GM21367 (cell line): ENCODE data around the gene LUZP4.
"Not testable (repeated sequence)": the region's sequence is repeated elsewhere in the genome, so short reads cannot be mapped to it uniquely, and the experiment has no call there.

ENCODE experiments used
- ATAC-seq: cut with Tn5 transposase; IDR thresholded peaks from one replicate; pipeline ENCODE4 v1.9.1; 2021; ENCODE audit not compliant: unreplicated experiment

Gene LUZP4, protein sequence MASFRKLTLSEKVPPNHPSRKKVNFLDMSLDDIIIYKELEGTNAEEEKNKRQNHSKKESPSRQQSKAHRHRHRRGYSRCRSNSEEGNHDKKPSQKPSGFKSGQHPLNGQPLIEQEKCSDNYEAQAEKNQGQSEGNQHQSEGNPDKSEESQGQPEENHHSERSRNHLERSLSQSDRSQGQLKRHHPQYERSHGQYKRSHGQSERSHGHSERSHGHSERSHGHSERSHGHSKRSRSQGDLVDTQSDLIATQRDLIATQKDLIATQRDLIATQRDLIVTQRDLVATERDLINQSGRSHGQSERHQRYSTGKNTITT

GRCh38 chrX:115289465-115289864 is at the start of gene LUZP4:
Gene LUZP4 (plus strand): TSS chrX:115289715. CDS start chrX:115289760, 45 bp downstream.
- no peak for ATAC-seq

DNA sequence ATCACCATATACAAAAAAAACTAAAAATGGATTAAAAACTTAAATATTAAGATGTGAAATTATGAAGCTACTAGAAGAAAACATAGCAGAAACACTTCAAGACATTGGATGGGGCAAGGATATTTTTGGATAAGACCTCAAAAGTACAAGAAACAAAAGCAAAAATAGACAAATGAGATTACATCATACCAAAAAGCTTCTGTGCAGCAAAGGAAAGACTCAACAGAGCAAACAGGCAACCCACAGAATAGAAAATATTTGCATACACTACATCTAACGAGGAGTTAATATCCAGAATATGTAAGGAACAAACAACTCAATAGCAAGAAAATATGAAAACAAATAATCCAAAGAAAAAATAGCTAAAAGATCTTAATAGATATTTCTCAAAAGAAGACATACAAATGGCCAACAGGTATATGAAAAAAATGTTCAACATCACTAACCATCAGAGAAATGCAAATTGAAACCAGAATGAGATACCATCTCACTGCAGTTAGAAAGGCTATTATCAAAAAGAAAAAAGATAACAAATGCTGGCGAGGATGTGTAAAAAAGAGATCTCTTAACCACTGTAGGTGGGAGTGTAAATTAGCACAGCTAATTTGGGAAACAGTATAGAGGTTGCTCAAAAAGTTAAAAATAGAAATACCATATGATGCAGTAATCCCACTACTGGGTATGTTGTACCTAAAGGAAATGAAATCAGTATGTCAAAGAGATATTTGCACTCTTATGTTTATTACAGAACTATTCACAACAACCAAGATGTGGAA is 37.9 kb upstream of the LUZP4 start:
- ATAC-seq: no peak

- ATAC-seq: no peak
Observed at GRCh38 chrX:115255003-115255402, 34.5 kb upstream of the LUZP4 start.

DNA sequence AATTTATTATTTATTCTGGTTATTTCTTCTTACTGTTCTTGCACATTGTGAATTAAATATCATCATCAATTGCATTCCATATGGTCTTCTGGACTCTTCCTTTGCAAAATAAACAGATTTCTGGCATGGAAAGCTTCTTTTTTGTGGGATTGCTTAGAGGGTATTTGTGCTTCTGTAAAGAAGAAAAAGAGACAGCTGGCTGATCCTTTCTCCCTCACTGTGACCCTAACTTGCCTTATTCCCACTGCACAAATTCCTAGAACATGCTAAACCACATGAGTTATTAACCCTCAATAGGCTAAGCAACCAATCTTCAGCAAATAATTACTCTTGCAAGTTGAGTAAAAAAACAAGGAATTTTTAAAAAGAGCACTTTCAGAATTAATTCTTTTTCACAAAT is 31.8 kb upstream of the LUZP4 start:
- ATAC-seq: no peak

DNA sequence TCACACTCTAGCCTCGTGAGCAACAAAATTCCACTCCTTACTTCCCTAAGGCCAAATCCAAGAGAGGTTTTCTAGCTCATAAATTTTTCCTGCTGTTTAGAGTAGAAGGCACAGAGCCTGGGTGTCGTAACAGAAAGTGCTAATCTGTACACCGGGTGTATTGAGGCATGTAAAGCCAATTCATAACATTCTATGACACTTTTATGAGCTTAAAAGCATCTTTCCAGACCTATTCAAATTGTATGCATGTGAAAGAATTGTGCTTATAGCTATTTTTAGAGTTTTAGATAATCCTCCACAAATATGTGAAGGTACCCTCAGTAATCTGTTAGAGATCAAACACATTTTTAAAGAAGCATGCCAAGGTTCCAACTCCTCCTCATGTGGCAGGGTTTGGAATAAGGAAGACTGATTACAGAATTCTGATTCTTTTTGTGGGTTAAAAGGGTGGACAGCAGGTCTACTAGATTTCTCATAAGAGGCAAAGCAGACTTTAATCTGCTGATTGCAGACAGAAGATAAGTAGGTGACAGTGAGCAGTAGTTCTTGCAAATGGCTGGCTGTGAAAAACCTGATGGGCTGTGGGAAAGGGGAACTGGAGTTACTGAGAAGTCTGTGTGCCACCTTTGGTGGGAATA is 30.2 kb upstream of the LUZP4 start:
- no peak for ATAC-seq

DNA sequence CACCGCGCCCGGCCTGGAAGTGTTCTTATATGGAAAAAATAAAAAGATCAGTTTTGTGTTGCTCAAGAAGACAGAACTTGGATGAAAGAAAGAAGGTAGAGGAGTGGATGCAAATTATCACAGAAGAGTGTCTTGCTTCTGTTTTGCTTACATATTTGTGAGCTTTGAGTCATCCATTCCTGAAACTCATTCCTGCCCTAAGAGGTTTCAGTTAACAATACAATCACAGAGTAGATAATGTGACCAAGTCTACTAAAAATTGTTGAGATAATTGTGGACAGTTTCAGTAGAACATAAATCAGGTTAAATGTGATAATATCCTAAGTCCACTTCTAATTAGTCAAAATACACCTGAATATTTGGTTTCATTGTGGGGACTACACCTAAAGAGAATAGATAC is 29.2 kb upstream of the LUZP4 start:
- no peak for ATAC-seq

DNA sequence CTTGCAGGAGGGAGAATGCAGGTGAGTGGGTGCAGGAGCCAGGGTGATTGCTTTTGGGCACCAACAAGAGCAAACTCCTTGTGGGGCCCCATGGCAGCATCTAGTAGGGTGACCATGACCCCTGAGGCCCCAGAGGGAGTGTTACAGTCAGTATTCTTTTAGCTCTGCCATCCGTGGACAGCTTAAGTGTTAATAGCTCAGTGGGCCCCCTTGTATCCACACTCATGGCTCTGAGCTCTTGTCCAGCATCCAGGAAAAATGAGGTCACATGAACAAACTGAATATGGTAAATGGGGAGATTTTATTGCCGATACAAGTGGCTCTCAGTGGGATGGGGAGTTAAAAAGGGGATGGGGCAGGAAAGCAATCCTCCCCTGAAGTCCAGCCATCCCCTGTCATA is 28.4 kb upstream of the LUZP4 start:
- ATAC-seq: no peak

- ATAC-seq: no peak
Observed at GRCh38 chrX:115264009-115264408, 25.5 kb upstream of the LUZP4 start.

DNA sequence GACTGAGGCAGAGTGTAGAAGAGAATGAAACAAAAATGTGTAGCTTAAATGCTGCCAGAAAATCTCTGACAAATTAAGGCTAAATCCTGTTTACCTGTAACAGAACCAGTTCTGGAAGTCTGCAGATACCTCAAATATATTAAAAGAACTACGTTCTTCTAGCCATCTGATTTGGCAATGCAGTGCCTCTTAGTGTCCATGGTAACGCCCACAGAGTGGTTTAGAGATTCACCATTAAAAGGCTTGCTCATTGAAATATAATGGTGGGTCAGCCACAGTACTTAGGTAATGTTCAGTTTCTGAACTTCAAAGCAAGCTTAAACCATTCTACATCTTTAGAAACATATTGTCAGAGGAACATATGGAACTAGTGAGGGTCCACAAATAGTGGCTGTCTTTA is 23.2 kb upstream of the LUZP4 start:
- ATAC-seq: no peak

DNA sequence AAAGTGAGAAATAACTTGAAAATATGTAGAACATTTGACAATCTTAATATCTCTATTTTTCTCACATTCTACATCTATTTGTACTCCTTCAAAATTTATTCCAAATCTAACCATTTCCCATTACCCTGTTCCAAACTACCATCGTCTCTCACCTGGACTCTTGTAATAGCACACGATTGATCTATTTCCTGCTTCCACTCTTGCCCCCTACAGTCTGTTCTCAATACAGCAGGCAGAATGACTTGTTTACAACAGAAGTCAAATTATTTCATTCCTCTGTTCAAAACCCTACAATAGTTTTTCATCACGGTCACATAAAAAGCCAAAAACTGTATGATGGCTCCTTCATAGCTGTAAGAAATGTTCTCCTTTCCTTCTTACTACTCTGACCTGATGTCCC is 21.1 kb upstream of the LUZP4 start:
- ATAC-seq: no peak

DNA sequence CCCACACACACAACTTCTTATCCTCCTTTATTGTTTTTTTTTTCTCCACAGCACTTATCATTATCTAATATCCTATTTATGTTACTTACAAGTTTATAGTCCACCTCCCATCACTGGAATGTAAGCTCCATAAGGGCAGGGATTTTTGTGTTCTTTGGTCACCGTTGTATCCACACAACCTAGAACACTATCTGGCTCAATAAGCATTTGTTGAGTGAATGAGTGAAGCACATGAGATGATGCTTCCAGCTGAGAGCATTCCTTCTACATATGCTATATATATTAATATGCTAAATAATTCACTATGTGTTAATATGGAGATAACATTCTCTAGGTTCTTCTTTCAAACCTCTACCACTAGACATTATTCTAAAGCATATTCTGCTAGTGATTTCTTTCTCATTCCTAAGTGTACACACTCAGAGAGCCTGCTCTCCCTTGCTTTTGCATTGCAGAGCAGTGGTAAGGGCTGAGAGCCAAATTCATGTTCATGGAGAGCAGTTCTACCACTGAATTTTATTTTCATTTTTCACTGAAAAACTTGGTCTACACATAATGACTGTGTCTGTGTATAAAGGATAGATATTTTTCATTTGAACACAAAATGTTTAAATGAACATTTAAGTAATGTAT is 20.3 kb upstream of the LUZP4 start:
- ATAC-seq: no peak

DNA sequence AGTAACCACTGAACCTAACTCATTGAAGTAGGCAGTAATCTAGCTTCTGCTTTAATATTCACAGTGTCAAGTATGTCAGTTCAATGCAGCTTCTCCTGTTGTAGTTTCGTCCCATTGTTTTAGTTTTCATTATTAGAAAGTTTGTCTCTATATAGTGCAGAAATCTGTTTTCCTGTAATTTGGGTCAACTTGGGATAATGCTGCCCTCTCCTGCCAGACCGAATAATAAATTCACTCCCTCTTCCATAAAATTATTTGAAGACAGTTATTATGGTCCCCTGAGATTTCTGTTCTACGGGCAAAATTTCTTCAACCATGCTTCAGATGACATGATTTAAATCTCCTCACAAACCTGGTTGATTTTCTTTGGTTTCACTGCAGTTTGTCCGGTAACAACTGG is 4.6 kb upstream of the LUZP4 start:
- ATAC-seq: no peak

GRCh38 chrX:115297189-115297588 is 7.7 kb downstream of the LUZP4 start:
- ATAC-seq: no peak

DNA sequence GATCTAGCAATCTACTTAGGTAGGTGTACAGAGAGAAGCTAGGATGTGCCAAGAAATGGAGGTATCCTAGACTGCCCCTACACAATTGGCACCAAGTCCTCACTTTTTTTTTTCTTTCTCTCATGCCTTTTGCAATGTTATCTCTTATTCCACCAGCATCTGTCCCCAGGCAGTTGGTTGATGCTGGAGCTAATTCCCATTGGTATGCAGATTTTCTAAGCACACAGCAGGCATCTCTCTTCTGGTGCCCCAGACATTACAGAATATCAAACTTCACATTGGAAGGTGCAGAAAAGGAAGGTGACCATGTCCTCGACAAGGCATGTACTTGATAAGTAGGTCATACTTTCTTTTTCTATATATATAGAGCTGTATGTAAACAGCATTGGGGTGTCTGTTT is 21.6 kb downstream of the LUZP4 start:
- no peak for ATAC-seq

GRCh38 chrX:115311601-115312001 is 22.1 kb downstream of the LUZP4 start:
- no peak for ATAC-seq

DNA sequence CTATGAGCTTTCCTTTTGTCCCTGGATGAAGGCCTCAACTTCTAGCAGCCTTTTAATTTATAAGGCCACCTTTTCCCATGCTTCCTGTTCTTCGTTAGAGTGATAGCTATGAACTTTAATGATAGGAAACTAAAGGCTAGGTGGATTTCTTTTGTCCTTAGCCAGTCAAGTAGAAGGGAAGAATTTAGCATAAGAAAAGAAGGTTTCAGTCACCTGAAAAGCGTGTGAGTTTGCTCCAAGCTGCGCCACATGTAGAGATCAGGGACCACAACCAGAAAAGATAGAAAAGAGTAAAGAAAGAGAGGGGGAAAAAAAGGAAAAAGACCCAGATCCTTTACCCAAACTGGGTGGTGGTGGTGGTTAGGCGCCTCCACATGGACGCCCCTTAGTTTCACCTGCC is 28.6 kb downstream of the LUZP4 start:
- no peak for ATAC-seq

GRCh38 chrX:115322375-115322774 is 32.9 kb downstream of the LUZP4 start:
- ATAC-seq: no peak

DNA sequence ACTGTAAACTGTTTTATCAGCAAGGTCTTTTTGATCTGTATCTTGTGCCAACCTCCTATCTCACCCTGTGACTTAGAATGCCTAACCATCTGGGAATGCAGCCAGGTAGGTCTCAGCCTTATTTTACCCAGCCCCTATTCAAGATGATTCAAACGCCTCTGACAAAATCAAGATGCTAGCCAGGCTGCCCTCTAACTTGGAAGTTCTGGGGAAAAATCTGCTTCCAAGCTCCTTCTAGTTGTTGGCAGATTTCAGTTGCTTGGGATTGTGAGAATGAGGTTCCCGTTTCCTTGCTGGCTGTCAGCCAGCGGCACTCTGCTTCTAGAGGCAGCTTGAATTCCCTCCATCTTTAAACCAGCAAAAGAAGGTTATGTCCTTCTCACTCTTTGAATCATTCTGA is 34.7 kb downstream of the LUZP4 start:
- ATAC-seq: no peak

DNA sequence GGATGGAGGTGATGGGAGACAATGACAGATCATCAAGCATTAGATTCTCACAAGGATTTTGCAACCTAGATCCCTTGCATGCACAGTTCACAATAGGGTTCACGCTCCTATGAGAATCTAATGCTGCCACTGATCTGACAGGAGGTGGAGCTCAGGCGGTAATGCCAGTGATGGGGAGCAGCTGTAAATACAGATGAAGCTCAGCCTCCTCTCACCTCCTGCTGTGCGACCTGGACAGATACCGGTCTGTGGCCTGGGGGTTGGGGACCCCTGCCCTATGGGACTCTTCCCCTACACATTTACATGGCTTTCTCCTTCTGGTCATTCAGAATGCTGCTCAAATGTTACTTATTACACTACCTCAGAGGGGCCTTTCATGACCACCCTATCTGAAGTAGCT is 39.8 kb downstream of the LUZP4 start:
- not testable (repeated sequence) for ATAC-seq

- no peak for ATAC-seq
Observed at GRCh38 chrX:115330498-115331168, 41.1 kb downstream of the LUZP4 start.

GRCh38 chrX:115332832-115333231 is 43.3 kb downstream of the LUZP4 start:
- ATAC-seq: no peak
